Liver (tissue), 3 donors: ENCODE results near the gene PREP.

Experiments used
- EGR1 ChIP-seq, 2 donors: IDR thresholded peaks; 2 replicates each; pipeline ENCODE4 v1.6.1; 2016 to 2018; ENCODE audit warnings: antibody characterized with exemption in 2 of 2, low read depth in 2 of 2
- FOXA1 ChIP-seq: IDR thresholded peaks from 2 replicates; pipeline ENCODE4 v1.6.1; 2016; ENCODE audit warnings: antibody characterized with exemption
- GABPA ChIP-seq, 2 donors: IDR thresholded peaks in 1 of 2; conservative IDR thresholded peaks in 1 of 2; 2 replicates each; pipeline ENCODE4 v1.6.1; 2016; ENCODE audit warnings: antibody characterized with exemption in 2 of 2, mild to moderate bottlenecking in 1 of 2, moderate library complexity in 1 of 2
- RAD21 ChIP-seq, 2 donors: IDR thresholded peaks; 2 replicates each; pipeline ENCODE4 v1.6.1; 2016; ENCODE audit warnings: antibody characterized with exemption in 2 of 2, mild to moderate bottlenecking in 2 of 2
- REST ChIP-seq: IDR thresholded peaks from 2 replicates; pipeline ENCODE4 v1.6.1; 2016; ENCODE audit warnings: antibody characterized with exemption, mild to moderate bottlenecking
- RXRA ChIP-seq, 2 donors: IDR thresholded peaks; 2 replicates each; pipeline ENCODE4 v1.6.1; 2017 to 2018; ENCODE audit warnings: antibody characterized with exemption in 2 of 2, mild to moderate bottlenecking in 1 of 2
- TAF1 ChIP-seq: conservative IDR thresholded peaks from 2 replicates; pipeline ENCODE4 v1.6.1; 2016; ENCODE audit warnings: antibody characterized with exemption, mild to moderate bottlenecking
- YY1 ChIP-seq: IDR thresholded peaks from 2 replicates; pipeline ENCODE4 v1.6.1; 2016; ENCODE audit warnings: antibody characterized with exemption, mild to moderate bottlenecking
- TF ChIP-seq, protein P1 (sequence below): fragments of 150-350 bp; IDR thresholded peaks from 2 replicates; pipeline ENCODE4 v1.5.1; 2017; ENCODE audit warnings: improper control_type of control experiment, low read depth, low read length; ENCODE audit not compliant: missing input control
- TF ChIP-seq, protein P2 (sequence below): IDR thresholded peaks from 2 replicates; pipeline ENCODE4 v1.6.1; 2016; ENCODE audit warnings: antibody characterized with exemption
- TF ChIP-seq, protein P3 (sequence below): IDR thresholded peaks from 2 replicates; pipeline ENCODE4 v1.6.1; 2016; ENCODE audit warnings: antibody characterized with exemption
- donor health status: healthy.
- donor health status: healthy.

GRCh38 chr6:105301072-105301503 lies 101.8 kb downstream of the PREP start:
- TF ChIP-seq RXRA (IDR thresholded peaks at IDR 0.05) (no peak), REST (no peak), YY1 (no peak), FOXA1 (no peak), RAD21 (IDR thresholded peaks at IDR 0.05) (no peak), EGR1 (IDR thresholded peaks at IDR 0.05; ENCODE audit: low read depth in 2 of 2) (no peak), TAF1 (no peak), GABPA (IDR thresholded peaks at IDR 0.05 in 1 of 2, conservative IDR thresholded peaks at IDR 0.05 in 1 of 2) (no peak)
- TF ChIP-seq, protein P1, sequence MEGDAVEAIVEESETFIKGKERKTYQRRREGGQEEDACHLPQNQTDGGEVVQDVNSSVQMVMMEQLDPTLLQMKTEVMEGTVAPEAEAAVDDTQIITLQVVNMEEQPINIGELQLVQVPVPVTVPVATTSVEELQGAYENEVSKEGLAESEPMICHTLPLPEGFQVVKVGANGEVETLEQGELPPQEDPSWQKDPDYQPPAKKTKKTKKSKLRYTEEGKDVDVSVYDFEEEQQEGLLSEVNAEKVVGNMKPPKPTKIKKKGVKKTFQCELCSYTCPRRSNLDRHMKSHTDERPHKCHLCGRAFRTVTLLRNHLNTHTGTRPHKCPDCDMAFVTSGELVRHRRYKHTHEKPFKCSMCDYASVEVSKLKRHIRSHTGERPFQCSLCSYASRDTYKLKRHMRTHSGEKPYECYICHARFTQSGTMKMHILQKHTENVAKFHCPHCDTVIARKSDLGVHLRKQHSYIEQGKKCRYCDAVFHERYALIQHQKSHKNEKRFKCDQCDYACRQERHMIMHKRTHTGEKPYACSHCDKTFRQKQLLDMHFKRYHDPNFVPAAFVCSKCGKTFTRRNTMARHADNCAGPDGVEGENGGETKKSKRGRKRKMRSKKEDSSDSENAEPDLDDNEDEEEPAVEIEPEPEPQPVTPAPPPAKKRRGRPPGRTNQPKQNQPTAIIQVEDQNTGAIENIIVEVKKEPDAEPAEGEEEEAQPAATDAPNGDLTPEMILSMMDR = no peak
- TF ChIP-seq, protein P2, sequence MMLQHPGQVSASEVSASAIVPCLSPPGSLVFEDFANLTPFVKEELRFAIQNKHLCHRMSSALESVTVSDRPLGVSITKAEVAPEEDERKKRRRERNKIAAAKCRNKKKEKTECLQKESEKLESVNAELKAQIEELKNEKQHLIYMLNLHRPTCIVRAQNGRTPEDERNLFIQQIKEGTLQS = no peak
- TF ChIP-seq, protein P3, sequence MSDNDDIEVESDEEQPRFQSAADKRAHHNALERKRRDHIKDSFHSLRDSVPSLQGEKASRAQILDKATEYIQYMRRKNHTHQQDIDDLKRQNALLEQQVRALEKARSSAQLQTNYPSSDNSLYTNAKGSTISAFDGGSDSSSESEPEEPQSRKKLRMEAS = no peak
